Stimulated activated CD8-positive, alpha-beta memory T cell treated with anti-CD3 and anti-CD28 coated beads, Interleukin-7, amount 100 ng/mL, for 24 hours (primary cell): ENCODE data around the gene CFAP251.

Experiments used
- DNase-seq: peaks from one replicate; pipeline ENCODE4 v3.0.0-alpha.2; 2020; ENCODE audit warnings: low read depth

CFAP251 gene

DNA sequence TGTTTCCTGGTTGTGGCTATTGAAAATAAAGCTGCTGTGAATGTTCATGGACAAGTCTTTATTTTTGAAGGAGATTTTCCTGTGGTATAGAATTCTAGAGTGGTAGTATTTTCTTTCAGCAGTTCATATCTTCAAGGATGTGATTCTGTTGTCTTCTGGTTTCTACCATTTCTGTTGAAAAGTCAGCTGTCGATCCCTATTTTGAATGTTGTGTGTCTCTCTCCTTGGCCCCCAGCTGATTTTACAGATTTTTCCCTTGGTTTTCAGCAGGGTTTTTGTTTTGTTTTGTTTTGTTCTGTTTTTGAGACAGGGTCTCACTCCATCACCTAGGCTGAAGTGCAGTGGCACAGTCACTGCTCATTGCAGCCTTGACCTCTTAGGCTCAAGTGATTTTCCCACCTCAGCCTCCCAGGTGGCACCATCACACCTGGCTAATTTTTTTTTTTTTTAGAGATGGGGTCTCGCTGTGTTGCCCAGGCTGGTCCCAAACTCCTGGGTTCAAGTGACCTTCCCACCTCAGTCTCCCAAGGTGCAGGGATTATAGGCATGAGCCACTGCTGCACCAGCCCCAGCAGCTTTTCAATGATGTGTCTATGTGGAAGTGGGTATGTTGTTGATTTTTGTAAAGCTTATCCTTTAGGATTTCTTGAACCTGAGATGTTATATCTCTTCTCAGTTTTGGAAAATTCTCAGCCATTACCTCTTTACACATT is 28.1 kb downstream of the CFAP251 start:
- DNase-seq = no peak

- DNase-seq = no peak
Observed at GRCh38 chr12:121947981-121948380, 29.6 kb downstream of the CFAP251 start.

DNA sequence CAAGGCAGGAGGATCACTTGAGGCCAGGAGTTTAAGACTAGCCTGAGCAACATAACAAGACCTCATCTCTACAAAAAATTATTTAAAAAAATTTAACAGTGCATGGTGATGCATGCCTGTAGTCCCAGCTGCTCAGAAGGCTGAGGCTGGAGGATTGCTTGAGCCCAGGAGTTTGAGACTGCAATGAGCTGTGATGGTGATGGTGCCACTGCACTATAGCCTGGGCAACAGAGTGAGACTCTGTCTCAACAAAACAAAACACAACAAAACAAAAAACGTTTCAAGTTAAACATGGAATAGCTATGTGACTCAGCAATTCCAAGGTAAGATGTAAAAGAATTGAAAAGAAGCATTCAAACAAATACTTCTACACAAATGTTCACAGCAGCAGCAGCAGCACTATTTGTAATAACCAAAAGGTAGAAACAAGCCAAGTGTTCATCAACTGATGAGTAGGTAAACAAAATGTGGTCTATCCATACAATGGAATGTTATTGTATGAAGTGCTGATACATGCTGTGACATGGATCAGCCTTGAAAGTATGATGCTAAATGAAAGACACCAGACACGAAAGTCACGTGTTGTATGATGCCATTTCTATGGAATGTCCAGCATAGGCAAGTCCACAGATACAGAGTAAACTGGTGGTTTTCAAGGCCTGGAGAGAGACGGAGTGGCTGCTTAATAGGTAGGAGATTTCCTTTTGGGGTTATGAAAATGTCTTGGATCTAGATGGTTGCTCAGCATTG is 31.4 kb downstream of the CFAP251 start:
- no peak for DNase-seq

DNA sequence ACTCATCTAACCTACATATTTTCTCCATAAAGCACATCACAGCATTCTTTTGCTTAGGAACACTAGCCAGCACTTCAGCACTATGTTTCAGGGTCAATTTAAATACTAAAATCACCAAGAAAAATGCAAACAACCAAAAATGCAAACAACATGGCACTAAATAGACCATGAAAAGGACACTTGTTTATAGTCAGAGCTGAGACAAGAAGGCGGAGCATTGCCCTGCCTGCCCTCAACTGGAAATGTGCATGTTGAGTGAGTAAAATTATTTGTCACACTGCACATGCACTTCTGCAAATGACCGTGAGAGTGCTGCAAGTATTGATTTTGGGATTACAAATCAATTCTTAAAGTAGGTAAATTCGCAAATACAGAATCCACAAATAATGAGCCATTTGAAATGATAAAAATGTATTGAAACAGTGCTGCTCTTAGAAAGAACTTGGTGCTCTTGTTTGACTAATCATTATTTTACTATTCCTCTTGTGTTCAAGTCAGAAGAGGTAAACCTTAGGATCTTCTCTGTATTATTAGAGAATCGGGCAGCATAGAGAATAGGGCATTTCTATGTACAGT is 34.8 kb downstream of the CFAP251 start:
- DNase-seq = no peak

- DNase-seq = no peak
Observed at GRCh38 chr12:121953695-121954094, 35.3 kb downstream of the CFAP251 start.

DNA sequence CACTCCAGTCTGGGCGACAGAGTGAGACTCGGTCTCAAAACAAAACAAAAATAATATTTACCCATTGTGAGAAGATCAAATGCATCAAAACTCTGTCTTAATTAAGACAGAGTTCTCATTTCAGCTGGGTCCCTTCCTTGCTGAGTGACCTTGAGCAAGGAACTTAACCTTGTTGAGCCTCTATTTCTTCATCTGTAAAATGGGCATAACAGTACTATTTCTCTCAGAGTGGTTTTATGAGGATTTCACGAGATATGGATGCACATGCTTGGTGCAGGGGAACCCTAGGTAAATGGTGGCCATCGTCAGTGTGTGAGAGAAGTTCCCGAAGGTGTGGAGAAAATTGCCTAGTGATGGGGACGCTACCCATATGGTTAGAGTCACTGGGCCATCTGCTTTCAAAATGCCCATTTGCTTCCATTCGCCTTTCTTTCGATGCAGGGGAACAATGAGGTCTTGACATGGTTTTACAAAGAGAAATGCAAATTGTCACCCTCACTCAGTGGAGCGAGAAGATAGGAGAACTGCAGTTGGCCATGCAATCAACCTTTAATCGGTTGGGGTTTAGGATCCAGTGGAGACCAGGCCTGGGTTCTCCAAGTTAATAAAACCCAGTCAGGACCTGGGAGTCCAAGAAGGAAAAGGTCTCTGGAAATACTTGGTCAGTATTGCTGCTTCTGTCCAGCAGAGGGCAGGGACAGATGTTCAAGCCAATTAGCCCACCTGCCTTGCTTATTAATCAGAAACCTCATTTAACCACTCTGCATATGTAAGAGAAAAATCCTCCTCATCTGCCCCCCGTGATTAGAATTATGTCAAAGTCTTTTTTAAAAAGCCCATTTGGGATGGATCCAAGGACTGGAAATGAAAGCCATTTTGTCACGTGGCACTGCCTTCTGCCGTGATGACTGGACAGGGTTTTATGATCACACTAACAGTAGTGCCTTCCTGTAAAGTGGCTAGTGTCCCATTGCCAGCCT is 37.2 kb downstream of the CFAP251 start:
- DNase-seq = no peak

DNA sequence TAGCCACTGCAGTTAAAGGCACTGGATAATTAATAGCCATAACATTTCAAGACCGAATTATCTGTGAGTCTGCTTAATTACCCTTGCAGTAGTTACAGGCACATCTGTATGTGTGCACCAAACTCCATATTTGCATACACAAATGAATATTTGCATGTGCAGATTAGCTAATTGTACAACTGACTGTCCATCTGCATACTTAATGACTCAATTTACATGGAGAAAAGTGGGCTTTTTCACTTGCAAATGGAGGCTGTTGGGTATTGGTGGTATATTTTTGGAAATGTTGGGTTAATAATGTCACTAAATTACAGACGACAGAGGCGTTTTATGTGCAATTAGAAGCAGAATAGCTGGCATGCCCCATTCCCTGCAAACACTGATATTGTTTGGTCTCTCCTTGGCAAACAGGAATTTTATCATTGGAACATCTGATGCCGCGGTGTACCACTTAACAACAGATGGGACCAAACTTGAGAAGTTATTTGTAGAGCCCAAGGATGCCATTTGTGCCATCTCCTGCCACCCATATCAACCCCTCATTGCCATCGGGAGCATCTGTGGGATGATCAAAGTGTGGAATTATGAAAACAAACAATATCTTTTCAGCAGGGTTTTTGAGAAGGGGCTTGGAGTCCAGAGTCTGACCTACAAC is 39.6 kb downstream of the CFAP251 start:
- no peak for DNase-seq

DNA sequence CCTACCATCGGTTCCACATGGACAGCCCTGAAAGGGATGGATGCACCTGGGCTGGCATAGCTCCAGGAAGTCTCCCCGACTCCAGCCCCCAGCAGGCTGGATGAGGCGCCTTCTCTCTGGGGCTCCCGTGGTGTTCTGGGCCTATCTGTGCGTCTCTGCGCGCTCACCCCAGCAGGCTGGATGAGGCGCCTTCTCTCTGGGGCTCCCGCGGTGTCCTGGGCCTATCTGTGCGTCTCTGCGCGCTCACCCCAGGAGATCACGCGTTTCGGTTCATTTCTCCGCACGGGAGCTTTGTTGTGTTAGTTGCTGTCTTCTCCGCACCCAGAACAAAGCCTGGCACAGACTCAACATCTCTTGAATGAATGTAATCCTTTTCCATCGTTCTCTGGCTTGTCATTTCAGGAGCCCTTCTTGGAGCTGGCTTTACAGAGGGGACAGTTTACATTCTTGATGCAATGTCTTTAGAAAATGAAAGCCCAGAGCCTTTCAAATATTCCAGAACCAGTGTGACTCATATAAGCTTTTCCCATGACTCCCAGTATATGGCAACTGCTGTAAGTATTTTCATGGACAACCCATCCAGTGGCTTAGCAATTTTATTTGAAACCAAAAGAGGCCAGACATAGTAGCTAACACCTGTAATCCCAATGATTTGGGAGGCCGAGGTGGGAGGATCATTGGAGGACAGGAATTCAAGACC is 40.3 kb downstream of the CFAP251 start:
- no peak for DNase-seq

- no peak for DNase-seq
Observed at GRCh38 chr12:121960541-121960940, 42.1 kb downstream of the CFAP251 start.

DNA sequence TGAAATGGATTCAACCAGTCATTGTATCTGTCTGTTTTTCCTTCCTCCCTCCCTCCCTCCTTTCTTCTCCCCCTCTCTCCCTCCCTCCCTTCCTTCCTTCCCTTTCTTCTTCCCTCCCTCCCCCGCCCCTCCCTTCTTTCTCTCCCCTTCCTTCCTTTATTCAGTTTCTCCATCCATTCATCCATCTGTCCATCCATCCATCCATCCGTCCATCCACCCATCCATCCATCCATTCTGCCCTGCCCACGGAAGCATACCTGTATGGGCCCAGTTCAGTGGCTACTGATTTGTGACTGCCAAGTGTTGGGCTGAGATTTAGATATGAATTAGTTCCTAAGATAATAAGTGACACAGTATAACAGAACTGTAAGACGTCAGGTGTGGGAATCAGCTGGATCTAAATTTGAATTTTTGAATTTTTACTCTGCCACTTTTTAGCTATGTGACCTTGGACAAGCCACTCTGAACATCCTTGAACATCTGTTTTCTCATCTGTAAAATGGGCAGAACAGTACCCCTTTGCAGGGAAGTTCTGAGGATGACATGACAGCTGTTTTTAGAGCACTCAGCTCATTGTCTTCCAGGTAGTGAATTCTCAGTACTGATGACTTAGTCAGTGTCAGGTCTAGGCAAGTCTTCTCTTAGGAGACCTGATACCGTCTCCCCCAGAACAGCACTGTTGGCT is 42.9 kb downstream of the CFAP251 start:
- no peak for DNase-seq

DNA sequence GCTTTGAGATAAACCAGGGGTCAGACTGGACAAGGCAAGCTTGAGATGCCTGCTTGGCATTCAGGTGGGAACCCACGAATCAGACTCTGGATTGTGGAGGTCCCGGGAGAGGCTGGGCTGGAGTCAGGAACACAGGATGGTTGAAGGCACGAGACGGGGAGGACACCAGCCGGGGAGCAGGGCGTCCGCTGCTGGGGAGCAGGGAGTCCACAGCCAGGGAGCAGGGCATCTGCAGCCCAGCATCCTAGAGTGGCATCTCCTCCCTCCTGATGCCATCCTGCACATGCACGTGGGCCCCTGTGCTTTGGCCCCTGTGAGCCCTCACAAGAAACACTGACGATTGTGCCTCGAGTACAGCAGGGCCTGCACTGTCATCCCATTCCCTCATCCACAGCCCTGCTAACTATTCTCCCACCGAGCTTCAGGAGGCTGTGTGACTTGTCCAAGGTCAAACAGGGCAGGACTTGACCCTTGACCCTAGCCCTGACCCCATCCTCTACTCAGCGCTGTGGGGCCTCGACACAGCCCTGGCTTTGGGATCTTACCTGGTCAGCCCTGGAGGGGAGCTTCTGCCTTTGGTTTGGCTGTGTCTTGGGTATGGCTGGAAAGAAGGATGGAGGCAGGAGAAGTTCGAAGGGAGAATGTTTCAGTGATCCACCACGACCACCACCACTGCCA is 45.1 kb downstream of the CFAP251 start:
- no peak for DNase-seq

GRCh38 chr12:121964813-121965643 is 46.6 kb downstream of the CFAP251 start:
- no peak for DNase-seq

DNA sequence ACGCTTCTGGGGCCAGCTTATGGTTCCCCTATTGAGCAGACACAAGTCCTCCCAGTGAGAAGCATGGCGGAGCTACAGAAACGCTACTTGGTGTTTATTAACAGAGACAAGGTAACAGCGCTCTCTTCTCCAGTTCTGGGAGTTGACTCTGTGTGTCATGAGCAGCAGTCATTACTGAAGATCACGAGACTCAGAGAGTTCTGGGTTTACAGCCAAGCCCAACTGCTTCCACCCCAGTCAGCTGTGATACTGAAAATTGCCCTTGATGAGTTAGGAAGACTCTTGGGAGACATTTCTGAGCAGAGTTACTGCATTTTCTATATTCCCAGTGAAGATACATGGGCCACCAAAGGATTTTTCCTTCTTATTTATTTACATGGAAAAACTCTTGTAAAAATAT is 48.6 kb downstream of the CFAP251 start:
- no peak for DNase-seq

DNA sequence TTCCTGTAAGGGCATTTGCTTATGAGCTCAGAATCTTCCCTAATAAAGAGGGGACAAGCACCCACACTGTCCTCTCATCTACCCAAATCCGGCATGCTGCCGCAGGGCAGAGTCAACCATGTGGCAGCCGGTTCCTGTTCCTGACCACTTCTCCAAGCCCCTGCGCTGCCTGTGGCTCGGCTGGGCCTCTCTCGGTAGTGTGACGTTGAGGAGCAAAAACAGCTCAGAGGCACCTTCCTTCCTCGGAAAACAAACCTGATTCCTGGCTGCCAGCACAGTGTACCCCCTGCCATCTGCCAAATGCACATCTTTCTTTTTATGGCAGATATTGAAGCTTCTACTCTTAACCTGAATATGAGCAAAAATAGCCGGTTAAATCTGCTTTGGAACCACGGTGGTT is 50.5 kb downstream of the CFAP251 start:
- no peak for DNase-seq

DNA sequence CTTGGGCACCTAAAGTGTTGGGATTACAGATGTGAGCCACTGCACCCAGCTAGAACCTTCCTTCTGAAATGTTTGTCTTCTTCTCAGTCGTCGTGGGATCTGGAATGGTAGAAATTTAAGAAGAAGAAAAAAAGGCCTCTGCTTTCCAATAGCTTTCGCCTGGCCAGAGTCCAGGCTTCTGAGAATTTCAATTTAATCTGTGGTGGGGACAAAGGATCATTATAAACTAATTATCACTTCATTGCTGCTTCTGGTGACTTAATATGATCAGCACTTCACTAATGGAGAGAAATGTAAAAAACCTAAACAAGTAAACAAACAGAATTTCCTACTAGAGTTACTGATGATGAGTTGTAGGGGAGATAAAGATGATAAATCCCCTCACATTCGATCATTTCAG is 51.3 kb downstream of the CFAP251 start:
- no peak for DNase-seq

DNA sequence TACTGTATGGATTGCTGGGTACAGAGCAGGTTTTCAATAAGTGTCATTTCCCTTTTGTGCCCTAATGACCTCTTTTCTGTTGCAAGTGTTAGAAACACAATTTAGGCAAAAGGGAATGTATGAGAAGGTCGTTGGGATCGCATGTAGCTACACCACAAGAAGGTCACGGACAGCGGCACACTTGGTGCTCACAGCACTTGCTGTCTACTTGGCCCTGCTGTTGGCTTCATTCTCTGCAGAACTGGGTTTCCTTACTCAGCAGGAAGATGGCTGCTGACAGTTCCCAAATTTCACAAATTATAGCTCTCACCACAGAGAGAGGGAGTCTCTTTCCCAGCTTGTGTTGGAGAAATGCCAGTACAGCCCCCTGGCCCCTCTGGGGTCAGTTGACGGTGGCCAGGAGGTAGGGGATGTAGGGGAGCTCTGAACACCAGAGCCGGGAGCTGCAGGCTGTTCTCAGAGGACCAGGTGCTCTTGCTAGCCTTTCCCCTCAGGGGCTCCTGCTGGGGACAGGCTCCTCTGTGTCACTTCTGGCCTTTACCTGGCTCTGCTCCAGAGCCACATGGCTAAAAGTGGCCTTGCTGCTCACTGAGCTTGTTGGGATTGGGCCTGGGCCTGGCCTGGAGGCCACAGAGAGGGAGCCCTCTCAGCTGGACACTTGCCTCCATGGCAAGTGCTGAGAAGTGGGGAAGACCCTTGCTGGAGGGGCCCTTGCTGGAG is 52.3 kb downstream of the CFAP251 start:
- DNase-seq = no peak

- DNase-seq = no peak
Observed at GRCh38 chr12:121974026-121974985, 55.9 kb downstream of the CFAP251 start.
